Tibial nerve (tissue), 3 donors: Measurements from ENCODE around the gene DUSP9.
"Not testable (repeated sequence)": the region's sequence is repeated elsewhere in the genome, so short reads cannot be mapped to it uniquely, and the experiment has no call there.

Source experiments
- CTCF ChIP-seq, 5 experiments: fragments of 200-600 bp in 3 of 5; fragments of 450-650 bp in 2 of 5; sonication (generic) in 3 of 5; IDR thresholded peaks; one replicate each; pipeline ENCODE4 v1.5.1; 2016 to 2019; ENCODE audit warnings: antibody characterized with exemption in 5 of 5, mild to moderate bottlenecking in 3 of 5, moderate library complexity in 2 of 5
- POLR2A ChIP-seq, 2 donors: fragments of 450-650 bp; IDR thresholded peaks; one replicate each; pipeline ENCODE4 v1.6.1; 2017; ENCODE audit warnings: antibody characterized with exemption in 2 of 2, mild to moderate bottlenecking in 2 of 2, moderate library complexity in 2 of 2

GRCh38 chrX:153699210-153699783 is 52.3 kb downstream of the DUSP9 start:
- TF ChIP-seq CTCF, POLR2A (IDR thresholded peaks at IDR 0.05): not testable (repeated sequence)
